PFSK-1 (cell line): ENCODE results near the gene GNB5.

ENCODE experiments used
- POLR2AphosphoS5 ChIP-seq: IDR thresholded peaks from 2 replicates; pipeline ENCODE4 v1.6.1; 2012; ENCODE audit warnings: low read depth, mild to moderate bottlenecking, control low read depth, low read length, moderate library complexity
- TAF1 ChIP-seq: IDR thresholded peaks from 2 replicates; pipeline ENCODE4 v1.6.1; 2012; ENCODE audit warnings: low read length, control low read depth, borderline replicate concordance; ENCODE audit not compliant: insufficient read depth
- TF ChIP-seq, protein P1 (sequence below), 2 experiments: IDR thresholded peaks; 2 replicates each; pipeline versions ENCODE4 v1.6.1 to v1.8.0; 2011 to 2012; ENCODE audit warnings: low read depth in 2 of 2, low read length in 2 of 2, control low read depth in 1 of 2, inconsistent platforms in 1 of 2, mild to moderate bottlenecking in 1 of 2, moderate library complexity in 1 of 2; ENCODE audit not compliant: insufficient read depth in 1 of 2

DNA sequence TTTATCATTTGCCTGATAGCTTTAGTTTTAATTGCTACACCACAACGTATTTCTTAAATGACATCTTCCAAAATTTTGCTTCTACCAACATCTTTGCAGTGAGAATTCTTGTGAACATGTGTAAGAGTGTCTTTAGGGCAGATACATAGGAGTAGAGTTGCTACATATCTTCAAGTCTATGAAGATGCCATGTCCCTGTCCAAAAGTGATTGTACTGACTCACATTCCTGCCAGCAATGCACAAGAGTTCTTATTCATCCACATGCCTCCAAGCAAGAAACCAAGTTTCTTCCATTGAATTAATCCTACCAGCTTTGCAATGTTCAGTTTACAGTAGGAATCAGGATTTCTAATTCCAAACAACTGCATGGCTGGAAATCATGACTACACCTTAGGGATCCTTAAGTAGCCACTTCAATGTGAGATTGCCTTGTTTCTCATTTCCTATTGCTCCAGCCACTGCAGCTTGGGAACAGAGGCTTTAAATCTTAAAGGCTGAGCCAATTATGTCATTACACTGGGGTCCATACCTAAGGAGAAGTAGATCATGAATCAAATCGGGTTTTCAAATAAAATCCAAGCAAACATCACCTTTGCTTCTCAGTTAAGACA is 123.1 kb downstream of the GNB5 start:
- TF ChIP-seq, protein P1, sequence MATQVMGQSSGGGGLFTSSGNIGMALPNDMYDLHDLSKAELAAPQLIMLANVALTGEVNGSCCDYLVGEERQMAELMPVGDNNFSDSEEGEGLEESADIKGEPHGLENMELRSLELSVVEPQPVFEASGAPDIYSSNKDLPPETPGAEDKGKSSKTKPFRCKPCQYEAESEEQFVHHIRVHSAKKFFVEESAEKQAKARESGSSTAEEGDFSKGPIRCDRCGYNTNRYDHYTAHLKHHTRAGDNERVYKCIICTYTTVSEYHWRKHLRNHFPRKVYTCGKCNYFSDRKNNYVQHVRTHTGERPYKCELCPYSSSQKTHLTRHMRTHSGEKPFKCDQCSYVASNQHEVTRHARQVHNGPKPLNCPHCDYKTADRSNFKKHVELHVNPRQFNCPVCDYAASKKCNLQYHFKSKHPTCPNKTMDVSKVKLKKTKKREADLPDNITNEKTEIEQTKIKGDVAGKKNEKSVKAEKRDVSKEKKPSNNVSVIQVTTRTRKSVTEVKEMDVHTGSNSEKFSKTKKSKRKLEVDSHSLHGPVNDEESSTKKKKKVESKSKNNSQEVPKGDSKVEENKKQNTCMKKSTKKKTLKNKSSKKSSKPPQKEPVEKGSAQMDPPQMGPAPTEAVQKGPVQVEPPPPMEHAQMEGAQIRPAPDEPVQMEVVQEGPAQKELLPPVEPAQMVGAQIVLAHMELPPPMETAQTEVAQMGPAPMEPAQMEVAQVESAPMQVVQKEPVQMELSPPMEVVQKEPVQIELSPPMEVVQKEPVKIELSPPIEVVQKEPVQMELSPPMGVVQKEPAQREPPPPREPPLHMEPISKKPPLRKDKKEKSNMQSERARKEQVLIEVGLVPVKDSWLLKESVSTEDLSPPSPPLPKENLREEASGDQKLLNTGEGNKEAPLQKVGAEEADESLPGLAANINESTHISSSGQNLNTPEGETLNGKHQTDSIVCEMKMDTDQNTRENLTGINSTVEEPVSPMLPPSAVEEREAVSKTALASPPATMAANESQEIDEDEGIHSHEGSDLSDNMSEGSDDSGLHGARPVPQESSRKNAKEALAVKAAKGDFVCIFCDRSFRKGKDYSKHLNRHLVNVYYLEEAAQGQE (IDR thresholded peaks at IDR 0.05; ENCODE audit: insufficient read depth in 1 of 2, low read depth in 2 of 2, low read length in 2 of 2) = no peak
- TF ChIP-seq POLR2AphosphoS5 = no peak
- TF ChIP-seq TAF1 = no peak
